ENCODE measurements around the gene OTUD1. TPM values are rescaled to one million over a fixed set of nuclear protein-coding genes. Genes with fewer than 3 reads are reported as not detected.

Gene OTUD1
- total RNA-seq, 1 experiment from 2014 or later: 1.5 TPM

DNA sequence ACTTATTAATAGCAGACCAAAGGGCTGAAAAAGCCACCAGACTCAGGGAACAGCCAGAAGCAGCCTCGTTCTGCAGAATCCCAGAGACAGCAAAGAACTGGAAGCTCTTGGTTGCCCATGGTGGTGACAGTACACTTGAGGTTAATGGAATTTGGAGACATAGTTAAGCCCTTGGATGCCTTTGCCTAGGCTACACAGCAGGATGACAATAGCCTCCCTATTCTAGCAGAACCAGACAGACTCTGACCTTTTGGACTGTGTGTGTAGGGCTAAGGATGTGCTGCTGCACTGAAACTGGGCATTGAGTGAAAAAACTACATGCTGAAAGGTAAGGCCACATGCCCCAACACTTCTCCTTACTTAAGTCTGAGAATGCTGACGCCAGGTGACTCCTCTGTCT lies 22.7 kb downstream of the OTUD1 start:
- Histone ChIP-seq H3K9ac (ENCODE audit: low read length) (no peak overlapping the region), H3K27me3 (ENCODE audit: low read length) (no peaks in the 10 kb centered on the region), H3K36me3 (ENCODE audit: insufficient read depth, low read length) (no peaks in the 10 kb centered on the region), H3K9me3 (ENCODE audit: low read length) (no peaks in the 10 kb centered on the region), H3K27ac (ENCODE audit: low read length) (no peak overlapping the region), H3K4me3 (ENCODE audit: low read length) (no peak overlapping the region), H4K20me1 (ENCODE audit: insufficient read depth, low read depth, low read length) (no peaks in the 10 kb centered on the region), H3K4me1 (ENCODE audit: low read length) (no peaks in the 10 kb centered on the region), H3K4me2 (ENCODE audit: low read depth, low read length, poor library complexity, severe bottlenecking) (no peak overlapping the region), H3K9me2 (replicated peaks; ENCODE audit: insufficient read depth, low read length) (no peaks in the 10 kb centered on the region), H2AFZ (ENCODE audit: low read length) (no peak overlapping the region), H3K79me2 (ENCODE audit: low read length) (no peaks in the 10 kb centered on the region)
- DNase-seq: no peak

DNA sequence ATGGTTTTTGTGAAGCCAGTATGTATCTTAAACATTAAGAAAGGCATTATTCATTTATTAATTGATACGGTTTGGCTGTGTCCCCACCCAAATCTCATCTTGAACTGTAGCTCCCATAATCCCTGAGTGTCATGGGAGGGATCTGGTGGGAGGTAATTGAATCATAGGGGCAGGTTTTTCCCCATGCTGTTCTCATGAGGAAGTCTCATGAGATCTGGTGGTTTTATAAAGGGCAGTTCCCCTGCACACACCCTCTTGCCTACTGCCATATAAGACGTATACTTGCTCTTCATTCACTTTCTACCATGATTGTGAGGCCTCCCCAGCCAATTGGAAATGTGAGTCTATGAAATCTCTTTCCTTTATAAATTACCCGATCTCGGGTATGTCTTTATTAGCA lies 28.1 kb downstream of the OTUD1 start:
- no peaks in the 10 kb centered on the region for H3K9me2 ChIP-seq (replicated peaks; ENCODE audit: insufficient read depth, low read length)
- no peaks in the 10 kb centered on the region for H3K9me3 ChIP-seq (ENCODE audit: low read length)
- H2AFZ ChIP-seq (ENCODE audit: low read length): no peak overlapping the region
- no peaks in the 10 kb centered on the region for H4K20me1 ChIP-seq (ENCODE audit: insufficient read depth, low read depth, low read length)
- no peaks in the 10 kb centered on the region for H3K79me2 ChIP-seq (ENCODE audit: low read length)
- H3K4me3 ChIP-seq (ENCODE audit: low read length): no peak overlapping the region
- H3K4me2 ChIP-seq (ENCODE audit: low read depth, low read length, poor library complexity, severe bottlenecking): no peak overlapping the region
- no peak overlapping the region for H3K27ac ChIP-seq (ENCODE audit: low read length)
- DNase-seq: no peak
- no peak overlapping the region for H3K9ac ChIP-seq (ENCODE audit: low read length)
- no peaks in the 10 kb centered on the region for H3K36me3 ChIP-seq (ENCODE audit: insufficient read depth, low read length)
- no peaks in the 10 kb centered on the region for H3K4me1 ChIP-seq (ENCODE audit: low read length)
- no peaks in the 10 kb centered on the region for H3K27me3 ChIP-seq (ENCODE audit: low read length)

DNA sequence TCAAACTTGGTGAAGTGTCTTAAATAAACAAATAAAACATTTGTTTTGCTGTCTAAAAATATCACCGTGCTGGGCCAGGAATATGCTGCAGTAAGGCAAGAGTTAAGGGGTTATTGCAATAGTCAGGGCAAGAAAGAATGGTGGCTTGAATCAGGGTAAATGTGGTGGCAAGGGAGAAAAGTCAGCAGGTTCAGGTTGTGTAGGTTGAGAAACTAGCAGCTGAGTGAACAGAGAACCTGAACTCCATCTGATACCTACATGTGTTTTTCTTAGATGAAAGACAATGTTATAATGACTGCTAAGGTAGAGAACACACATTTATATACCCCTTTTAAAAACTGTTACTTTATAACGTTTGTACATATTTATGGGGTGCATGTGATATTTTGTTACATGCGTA lies 28.7 kb downstream of the OTUD1 start:
- no peaks in the 10 kb centered on the region for H3K4me1 ChIP-seq (ENCODE audit: low read length)
- H3K4me3 ChIP-seq (ENCODE audit: low read length): no peak overlapping the region
- H2AFZ ChIP-seq (ENCODE audit: low read length): no peak overlapping the region
- H3K9me3 ChIP-seq (ENCODE audit: low read length): no peaks in the 10 kb centered on the region
- H3K27me3 ChIP-seq (ENCODE audit: low read length): no peaks in the 10 kb centered on the region
- no peak overlapping the region for H3K4me2 ChIP-seq (ENCODE audit: low read depth, low read length, poor library complexity, severe bottlenecking)
- no peaks in the 10 kb centered on the region for H3K79me2 ChIP-seq (ENCODE audit: low read length)
- no peak overlapping the region for H3K9ac ChIP-seq (ENCODE audit: low read length)
- DNase-seq: no peak
- no peaks in the 10 kb centered on the region for H4K20me1 ChIP-seq (ENCODE audit: insufficient read depth, low read depth, low read length)
- no peaks in the 10 kb centered on the region for H3K36me3 ChIP-seq (ENCODE audit: insufficient read depth, low read length)
- no peaks in the 10 kb centered on the region for H3K9me2 ChIP-seq (replicated peaks; ENCODE audit: insufficient read depth, low read length)
- H3K27ac ChIP-seq (ENCODE audit: low read length): no peak overlapping the region

DNA sequence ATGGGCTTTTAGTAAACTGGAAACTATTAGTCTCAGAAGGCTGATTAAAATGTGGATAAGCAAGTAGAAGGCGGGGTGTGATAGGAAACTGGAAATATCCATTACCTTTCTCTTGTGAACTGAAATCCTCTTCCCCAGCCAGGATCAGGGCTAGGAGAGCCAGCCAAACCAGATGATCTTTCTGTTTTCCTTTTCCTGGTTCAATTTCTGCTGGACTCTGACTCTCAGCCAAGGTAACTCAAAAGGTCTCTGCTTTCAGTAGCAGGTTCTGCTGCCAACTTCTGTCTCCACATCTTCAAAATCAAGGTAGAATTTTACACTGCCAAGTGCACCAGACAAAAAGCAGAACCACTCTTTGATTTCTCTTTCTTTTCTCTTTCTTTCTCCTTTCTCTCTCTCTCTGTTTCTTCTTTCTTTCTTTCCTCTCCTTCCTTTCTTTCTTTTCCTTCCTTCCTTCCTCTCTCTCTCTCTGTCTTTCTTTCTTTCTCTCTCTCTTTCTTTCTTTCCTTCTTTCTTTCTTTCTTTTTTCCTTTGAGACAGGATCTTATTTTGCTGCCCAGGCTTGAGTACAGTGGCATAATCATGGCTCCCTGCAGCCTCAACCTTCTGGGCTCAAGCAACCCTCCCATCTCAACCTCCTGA lies 30.8 kb downstream of the OTUD1 start:
- Histone ChIP-seq H3K9ac (ENCODE audit: low read length) (no peak overlapping the region), H3K27ac (ENCODE audit: low read length) (no peak overlapping the region), H3K79me2 (ENCODE audit: low read length) (no peaks in the 10 kb centered on the region), H3K27me3 (ENCODE audit: low read length) (no peaks in the 10 kb centered on the region), H4K20me1 (ENCODE audit: insufficient read depth, low read depth, low read length) (no peaks in the 10 kb centered on the region), H3K9me2 (replicated peaks; ENCODE audit: insufficient read depth, low read length) (no peaks in the 10 kb centered on the region), H2AFZ (ENCODE audit: low read length) (no peak overlapping the region), H3K4me2 (ENCODE audit: low read depth, low read length, poor library complexity, severe bottlenecking) (no peak overlapping the region), H3K4me3 (ENCODE audit: low read length) (no peak overlapping the region), H3K36me3 (ENCODE audit: insufficient read depth, low read length) (no peaks in the 10 kb centered on the region), H3K9me3 (ENCODE audit: low read length) (no peaks in the 10 kb centered on the region), H3K4me1 (ENCODE audit: low read length) (no peaks in the 10 kb centered on the region)
- no peak for DNase-seq

DNA sequence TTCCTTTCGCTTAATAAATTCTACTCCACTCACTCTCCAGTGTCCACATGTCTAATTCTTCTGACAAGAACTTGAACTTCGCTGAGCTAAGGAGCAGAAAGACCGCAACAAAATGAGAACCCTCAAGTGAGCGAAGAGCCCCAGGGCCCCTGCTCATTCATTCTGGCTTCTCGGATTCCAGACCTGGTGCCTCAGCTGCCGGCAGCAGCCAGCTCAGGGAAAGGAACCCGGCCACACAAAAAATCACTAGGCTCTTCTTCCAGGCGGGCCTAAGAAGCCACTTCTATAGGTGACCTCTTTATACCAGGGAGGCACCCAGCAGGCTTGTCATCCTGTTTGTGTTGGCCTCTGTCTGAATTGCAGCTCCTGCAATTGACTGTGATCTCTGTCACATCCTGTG lies 33.3 kb downstream of the OTUD1 start:
- DNase-seq: no peak
- Histone ChIP-seq H3K27me3 (ENCODE audit: low read length) (no peaks in the 10 kb centered on the region), H3K79me2 (ENCODE audit: low read length) (no peaks in the 10 kb centered on the region), H3K4me1 (ENCODE audit: low read length) (no peaks in the 10 kb centered on the region), H3K4me3 (ENCODE audit: low read length) (no peak overlapping the region), H3K9ac (ENCODE audit: low read length) (no peak overlapping the region), H3K9me3 (ENCODE audit: low read length) (no peaks in the 10 kb centered on the region), H3K9me2 (replicated peaks; ENCODE audit: insufficient read depth, low read length) (no peaks in the 10 kb centered on the region), H2AFZ (ENCODE audit: low read length) (no peak overlapping the region), H3K36me3 (ENCODE audit: insufficient read depth, low read length) (no peaks in the 10 kb centered on the region), H3K4me2 (ENCODE audit: low read depth, low read length, poor library complexity, severe bottlenecking) (no peak overlapping the region), H3K27ac (ENCODE audit: low read length) (no peak overlapping the region), H4K20me1 (ENCODE audit: insufficient read depth, low read depth, low read length) (no peaks in the 10 kb centered on the region)

DNA sequence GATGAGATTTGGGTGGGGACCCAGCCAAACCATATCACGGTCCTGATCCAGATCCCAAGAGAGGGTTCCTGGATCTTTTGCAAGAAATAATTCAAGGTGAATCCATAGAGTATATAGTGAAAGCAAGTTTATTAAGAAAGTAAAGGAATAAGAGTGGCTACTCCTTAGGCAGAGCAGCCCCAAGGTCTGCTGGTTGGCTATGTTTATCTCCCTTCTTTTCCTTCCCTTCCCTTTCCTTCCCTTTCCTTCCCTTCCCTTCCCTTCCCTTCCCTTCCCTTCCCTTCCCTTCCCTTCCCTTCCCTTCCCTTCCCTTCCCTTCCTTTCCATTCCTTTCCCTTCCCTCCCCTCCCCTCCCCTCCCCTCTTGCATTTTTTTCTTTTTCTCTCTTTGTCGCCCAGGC lies 35.2 kb downstream of the OTUD1 start:
- Histone ChIP-seq H2AFZ (ENCODE audit: low read length) (no peak overlapping the region), H3K36me3 (ENCODE audit: insufficient read depth, low read length) (no peaks in the 10 kb centered on the region), H3K9ac (ENCODE audit: low read length) (no peak overlapping the region), H3K4me1 (ENCODE audit: low read length) (no peaks in the 10 kb centered on the region), H3K27ac (ENCODE audit: low read length) (no peak overlapping the region), H3K4me3 (ENCODE audit: low read length) (no peak overlapping the region), H3K27me3 (ENCODE audit: low read length) (no peaks in the 10 kb centered on the region), H3K9me3 (ENCODE audit: low read length) (no peaks in the 10 kb centered on the region), H4K20me1 (ENCODE audit: insufficient read depth, low read depth, low read length) (no peaks in the 10 kb centered on the region), H3K4me2 (ENCODE audit: low read depth, low read length, poor library complexity, severe bottlenecking) (no peak overlapping the region), H3K79me2 (ENCODE audit: low read length) (no peaks in the 10 kb centered on the region), H3K9me2 (replicated peaks; ENCODE audit: insufficient read depth, low read length) (no peaks in the 10 kb centered on the region)
- no peak for DNase-seq

DNA sequence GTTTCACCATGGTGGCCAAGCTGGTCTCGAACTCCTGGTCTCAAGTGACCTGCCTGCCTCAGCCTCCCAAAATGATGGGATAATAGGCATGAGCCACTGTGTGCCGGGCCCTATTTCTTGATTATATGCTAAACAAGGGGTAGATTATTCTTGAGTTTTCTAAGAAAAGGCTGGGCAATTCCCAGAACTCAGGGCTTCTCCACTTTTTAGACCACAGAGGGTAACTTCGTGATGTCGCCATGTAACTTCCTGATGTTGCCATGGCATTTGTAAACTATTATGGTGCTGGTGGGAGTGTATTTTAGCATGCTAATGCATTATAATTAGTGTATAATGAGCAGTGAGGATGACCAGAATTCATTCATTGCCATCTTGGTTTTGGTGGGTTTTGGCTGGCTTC lies 35.8 kb downstream of the OTUD1 start:
- no peaks in the 10 kb centered on the region for H3K9me3 ChIP-seq (ENCODE audit: low read length)
- no peak overlapping the region for H3K4me3 ChIP-seq (ENCODE audit: low read length)
- no peaks in the 10 kb centered on the region for H3K4me1 ChIP-seq (ENCODE audit: low read length)
- H3K27ac ChIP-seq (ENCODE audit: low read length): no peak overlapping the region
- H2AFZ ChIP-seq (ENCODE audit: low read length): no peak overlapping the region
- H3K36me3 ChIP-seq (ENCODE audit: insufficient read depth, low read length): no peaks in the 10 kb centered on the region
- no peaks in the 10 kb centered on the region for H3K9me2 ChIP-seq (replicated peaks; ENCODE audit: insufficient read depth, low read length)
- no peaks in the 10 kb centered on the region for H4K20me1 ChIP-seq (ENCODE audit: insufficient read depth, low read depth, low read length)
- no peaks in the 10 kb centered on the region for H3K79me2 ChIP-seq (ENCODE audit: low read length)
- H3K9ac ChIP-seq (ENCODE audit: low read length): no peak overlapping the region
- H3K4me2 ChIP-seq (ENCODE audit: low read depth, low read length, poor library complexity, severe bottlenecking): no peak overlapping the region
- no peak for DNase-seq
- H3K27me3 ChIP-seq (ENCODE audit: low read length): no peaks in the 10 kb centered on the region

GRCh38 chr10:23478570-23478969 lies 39.7 kb downstream of the OTUD1 start:
- Histone ChIP-seq H3K36me3 (ENCODE audit: insufficient read depth, low read length) (no peaks in the 10 kb centered on the region), H3K9me2 (replicated peaks; ENCODE audit: insufficient read depth, low read length) (no peaks in the 10 kb centered on the region), H3K27ac (ENCODE audit: low read length) (no peak overlapping the region), H3K27me3 (ENCODE audit: low read length) (no peaks in the 10 kb centered on the region), H3K4me2 (ENCODE audit: low read depth, low read length, poor library complexity, severe bottlenecking) (no peak overlapping the region), H3K4me3 (ENCODE audit: low read length) (no peak overlapping the region), H3K4me1 (ENCODE audit: low read length) (no peaks in the 10 kb centered on the region), H4K20me1 (ENCODE audit: insufficient read depth, low read depth, low read length) (no peaks in the 10 kb centered on the region), H3K79me2 (ENCODE audit: low read length) (no peaks in the 10 kb centered on the region), H3K9ac (ENCODE audit: low read length) (no peak overlapping the region), H2AFZ (ENCODE audit: low read length) (no peak overlapping the region), H3K9me3 (ENCODE audit: low read length) (no peaks in the 10 kb centered on the region)
- no peak for DNase-seq

All from Karpas-422 (cell line).